ENCODE data around the gene THSD4.

The THSD4 gene

GRCh38 chr15:71515375-71516186 lies 400.3 kb downstream of the THSD4 start:
- no peak for DNase-seq

- DNase-seq, result no peak
These were observed 402.5 kb downstream of the THSD4 start for GRCh38 chr15:71517751-71518150.

- DNase-seq, result no peak
These were observed 403.4 kb downstream of the THSD4 start for GRCh38 chr15:71518661-71519060.

- no peak for DNase-seq
These were observed 411.0 kb downstream of the THSD4 start for GRCh38 chr15:71526060-71526820.

- DNase-seq, result no peak
These were observed 414.1 kb downstream of the THSD4 start for GRCh38 chr15:71529361-71529760.

- no peak for DNase-seq
These were observed 414.8 kb downstream of the THSD4 start for GRCh38 chr15:71530116-71530515.

GRCh38 chr15:71532994-71533393 lies 417.7 kb downstream of the THSD4 start:
- no peak for DNase-seq

GRCh38 chr15:71538181-71538580 lies 422.9 kb downstream of the THSD4 start:
- no peak for DNase-seq

- no peak for DNase-seq
These were observed 426.5 kb downstream of the THSD4 start for GRCh38 chr15:71541746-71542145.

- DNase-seq, result no peak
These were observed 427.6 kb downstream of the THSD4 start for GRCh38 chr15:71542836-71543235.

- DNase-seq, result no peak
These were observed 428.1 kb downstream of the THSD4 start for GRCh38 chr15:71543413-71543812.

GRCh38 chr15:71545223-71545760 lies 430.0 kb downstream of the THSD4 start:
- no peak for DNase-seq

GRCh38 chr15:71545923-71546322 lies 430.7 kb downstream of the THSD4 start:
- no peak for DNase-seq

GRCh38 chr15:71547011-71547410 lies 431.7 kb downstream of the THSD4 start:
- no peak for DNase-seq

- DNase-seq, result no peak
These were observed 433.1 kb downstream of the THSD4 start for GRCh38 chr15:71548401-71548807.

GRCh38 chr15:71549091-71549490 lies 433.8 kb downstream of the THSD4 start:
- DNase-seq, result no peak

- no peak for DNase-seq
These were observed 434.4 kb downstream of the THSD4 start for GRCh38 chr15:71549697-71550096.

- DNase-seq, result no peak
These were observed 436.3 kb downstream of the THSD4 start for GRCh38 chr15:71551566-71551965.

GRCh38 chr15:71559098-71559497 lies 443.8 kb downstream of the THSD4 start:
- DNase-seq, result no peak

- no peak for DNase-seq
These were observed 444.3 kb downstream of the THSD4 start for GRCh38 chr15:71559616-71560015.

GRCh38 chr15:71562251-71562650 lies 447.0 kb downstream of the THSD4 start:
- no peak for DNase-seq

- no peak for DNase-seq
These were observed 448.9 kb downstream of the THSD4 start for GRCh38 chr15:71564217-71564616.

- DNase-seq, result no peak
These were observed 449.7 kb downstream of the THSD4 start for GRCh38 chr15:71565006-71565405.

- no peak for DNase-seq
These were observed 450.4 kb downstream of the THSD4 start for GRCh38 chr15:71565631-71566160.

All from cerebellar nuclear complex (tissue), 1 donor.